ENCODE data around the gene RBM34. TPM values are rescaled to one million over a fixed set of nuclear protein-coding genes. Genes with fewer than 3 reads are reported as not detected.
A peak's percentile ranks its signal among the peaks of the same experiment; 100 is the strongest.
"Not testable (repeated sequence)": the region's sequence is repeated elsewhere in the genome, so short reads cannot be mapped to it uniquely, and the experiment has no call there.

Gene RBM34
- polyA plus RNA-seq, 3 donors: 20.5 to 25.7 (median 22.5) TPM

DNA sequence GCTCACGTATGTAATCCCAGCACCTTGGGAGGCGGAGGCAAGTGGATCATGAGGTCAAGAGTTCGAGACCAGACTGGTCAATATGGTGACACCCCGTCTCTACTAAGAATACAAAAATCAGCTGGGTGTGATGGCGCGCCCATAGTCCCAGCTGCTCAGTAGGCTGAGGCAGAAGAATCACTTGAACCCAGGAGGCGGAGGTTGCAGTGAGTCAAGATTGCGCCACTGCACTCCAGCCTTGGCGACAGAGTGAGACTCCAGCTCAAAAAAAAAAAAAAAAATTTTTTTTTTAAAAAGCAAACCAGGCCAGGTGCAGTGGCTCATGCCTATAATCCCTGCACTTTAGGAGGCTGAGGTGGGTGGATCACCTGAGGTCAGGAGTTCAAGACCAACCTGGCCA, 1.8 kb downstream of the RBM34 start:
- H3K27me3 Mint-ChIP-seq (ENCODE audit: low read depth in 3 of 3); H2AFZ ChIP-seq (ENCODE audit: insufficient read depth, low read depth, low read length, poor library complexity, severe bottlenecking); H3K27me3 ChIP-seq (ENCODE audit: control insufficient read depth in 2 of 2, insufficient read depth in 2 of 2, low read length in 2 of 2); H3K9me3 ChIP-seq (replicated peaks in 1 of 2; ENCODE audit: control insufficient read depth in 1 of 2, insufficient read depth in 1 of 2, low read length in 2 of 2); H3K27ac ChIP-seq (ENCODE audit: low read depth in 1 of 2, low read length in 2 of 2); H3K4me3 ChIP-seq (replicated peaks in 1 of 3; ENCODE audit: low read depth in 2 of 3, low read length in 3 of 3); H3K9me3 Mint-ChIP-seq; H3K9ac ChIP-seq (ENCODE audit: insufficient read depth, low read length, poor library complexity, severe bottlenecking); DNase-seq; H3K4me2 ChIP-seq (replicated peaks; ENCODE audit: extremely low read depth, low read length, poor library complexity, severe bottlenecking); H3K4me3 Mint-ChIP-seq; H4K20me1 ChIP-seq (ENCODE audit: insufficient read depth, low read length); intact Hi-C loops (cut with micrococcal nuclease): not testable (repeated sequence)
- peaks cover 35 to 43% of the 10 kb centered on the region in 2 donors for H3K36me3 ChIP-seq (replicated peaks in 1 of 2; ENCODE audit: control insufficient read depth in 1 of 2, insufficient read depth in 2 of 2, low read length in 2 of 2)
- peaks cover 47% of the 10 kb centered on the region for H3K79me2 ChIP-seq (ENCODE audit: insufficient read depth, low read length)
- WGBS (ENCODE audit: insufficient coverage): 83% methylated on average over 8 of the region's 9 CpGs
- Mint-ChIP-seq H3K4me1 (peaks cover 12% of the 10 kb centered on the region), H3K27ac (peak overlapping the region in 1 of 7 donors; percentile 28), H3K36me3 (peaks cover 13 to 26% of the 10 kb centered on the region in 2 donors)
- peaks cover 14 to 23% of the 10 kb centered on the region in 2 donors for H3K4me1 ChIP-seq (ENCODE audit: control insufficient read depth in 1 of 2, insufficient read depth in 2 of 2, low read length in 2 of 2)

DNA sequence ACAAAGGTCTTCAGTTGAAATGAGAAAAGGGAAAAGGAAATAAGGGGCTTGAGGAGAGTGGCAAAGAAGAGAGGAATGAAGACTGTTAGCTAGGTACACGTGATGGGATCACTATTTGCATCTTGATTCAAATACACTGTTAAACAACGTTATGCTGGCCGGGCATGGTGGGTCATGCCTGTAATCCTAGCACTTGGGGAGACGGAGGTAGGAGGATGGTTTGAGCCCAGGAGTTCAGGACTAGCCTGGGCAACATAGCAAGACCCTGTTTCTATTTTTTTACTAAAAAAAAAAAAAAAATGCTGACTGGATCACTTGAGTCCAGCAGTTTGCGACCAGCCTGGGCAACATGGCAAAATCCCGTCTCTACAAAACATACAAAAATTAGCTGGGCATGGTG, 2.4 kb downstream of the RBM34 start:
- no peak for DNase-seq
- H3K27ac ChIP-seq (ENCODE audit: low read depth in 1 of 2, low read length in 2 of 2): no peak overlapping the region
- H3K9me3 ChIP-seq (replicated peaks in 1 of 2; ENCODE audit: control insufficient read depth in 1 of 2, insufficient read depth in 1 of 2, low read length in 2 of 2): no peaks in the 10 kb centered on the region
- no peaks in the 10 kb centered on the region for H3K27me3 Mint-ChIP-seq (ENCODE audit: low read depth in 3 of 3)
- H2AFZ ChIP-seq (ENCODE audit: insufficient read depth, low read depth, low read length, poor library complexity, severe bottlenecking): no peak overlapping the region
- H3K9ac ChIP-seq (ENCODE audit: insufficient read depth, low read length, poor library complexity, severe bottlenecking): no peak overlapping the region
- peaks cover 7% of the 10 kb centered on the region for H4K20me1 ChIP-seq (ENCODE audit: insufficient read depth, low read length)
- TF ChIP-seq, protein P1, sequence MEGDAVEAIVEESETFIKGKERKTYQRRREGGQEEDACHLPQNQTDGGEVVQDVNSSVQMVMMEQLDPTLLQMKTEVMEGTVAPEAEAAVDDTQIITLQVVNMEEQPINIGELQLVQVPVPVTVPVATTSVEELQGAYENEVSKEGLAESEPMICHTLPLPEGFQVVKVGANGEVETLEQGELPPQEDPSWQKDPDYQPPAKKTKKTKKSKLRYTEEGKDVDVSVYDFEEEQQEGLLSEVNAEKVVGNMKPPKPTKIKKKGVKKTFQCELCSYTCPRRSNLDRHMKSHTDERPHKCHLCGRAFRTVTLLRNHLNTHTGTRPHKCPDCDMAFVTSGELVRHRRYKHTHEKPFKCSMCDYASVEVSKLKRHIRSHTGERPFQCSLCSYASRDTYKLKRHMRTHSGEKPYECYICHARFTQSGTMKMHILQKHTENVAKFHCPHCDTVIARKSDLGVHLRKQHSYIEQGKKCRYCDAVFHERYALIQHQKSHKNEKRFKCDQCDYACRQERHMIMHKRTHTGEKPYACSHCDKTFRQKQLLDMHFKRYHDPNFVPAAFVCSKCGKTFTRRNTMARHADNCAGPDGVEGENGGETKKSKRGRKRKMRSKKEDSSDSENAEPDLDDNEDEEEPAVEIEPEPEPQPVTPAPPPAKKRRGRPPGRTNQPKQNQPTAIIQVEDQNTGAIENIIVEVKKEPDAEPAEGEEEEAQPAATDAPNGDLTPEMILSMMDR (IDR thresholded peaks at IDR 0.05): no peak
- H3K4me1 ChIP-seq (ENCODE audit: control insufficient read depth in 1 of 2, insufficient read depth in 2 of 2, low read length in 2 of 2): peaks cover 14 to 23% of the 10 kb centered on the region in 2 donors
- no peak overlapping the region for H3K4me3 ChIP-seq (replicated peaks in 1 of 3; ENCODE audit: low read depth in 2 of 3, low read length in 3 of 3)
- WGBS (ENCODE audit: insufficient coverage): 100% methylated on average over 1 of the region's 6 CpGs
- H3K9me3 Mint-ChIP-seq: peaks cover 0 to 2% (median 0%) of the 10 kb centered on the region in 7 donors
- H3K4me2 ChIP-seq (replicated peaks; ENCODE audit: extremely low read depth, low read length, poor library complexity, severe bottlenecking): no peak overlapping the region
- H3K4me1 Mint-ChIP-seq: peaks cover 12% of the 10 kb centered on the region
- peaks cover 47% of the 10 kb centered on the region for H3K79me2 ChIP-seq (ENCODE audit: insufficient read depth, low read length)
- no peak overlapping the region for H3K27ac Mint-ChIP-seq
- H3K36me3 ChIP-seq (replicated peaks in 1 of 2; ENCODE audit: control insufficient read depth in 1 of 2, insufficient read depth in 2 of 2, low read length in 2 of 2): peaks cover 39 to 50% of the 10 kb centered on the region in 2 donors
- H3K4me3 Mint-ChIP-seq: no peak overlapping the region
- H3K27me3 ChIP-seq (ENCODE audit: control insufficient read depth in 2 of 2, insufficient read depth in 2 of 2, low read length in 2 of 2): no peaks in the 10 kb centered on the region
- H3K36me3 Mint-ChIP-seq: peaks cover 19 to 32% of the 10 kb centered on the region in 2 donors
- intact Hi-C loops (cut with micrococcal nuclease): no loop called here
